D721Med (cell line): ENCODE data around the gene WHRN.

Source experiments
- DNase-seq: peaks from one replicate; pipeline ENCODE4 v3.0.0; 2011; ENCODE audit warnings: low spot score; ENCODE audit not compliant: insufficient read length
- FAIRE-seq: peaks from 2 replicates; lab custom pipeline; 2011; peaks lifted over from hg19 to GRCh38; lab: Jason Lieb, UNC
- CTCF ChIP-seq: IDR thresholded peaks from 2 replicates; pipeline ENCODE4 v1.5.1; 2012; ENCODE audit warnings: mild to moderate bottlenecking, control low read depth; ENCODE audit not compliant: insufficient read depth; ENCODE audit errors: missing control alignments

The WHRN gene

GRCh38 chr9:114366334-114367128, 138.7 kb downstream of the WHRN start:
- FAIRE-seq = no peak
- no peak for DNase-seq
- TF ChIP-seq CTCF = no peak

- FAIRE-seq = no peak
- no peak for DNase-seq
- TF ChIP-seq CTCF = no peak
These were observed 140.1 kb downstream of the WHRN start for GRCh38 chr9:114365194-114365593.

- FAIRE-seq (no peak), DNase-seq (no peak)
- TF ChIP-seq CTCF = no peak
These were observed 140.9 kb downstream of the WHRN start for GRCh38 chr9:114364134-114365041.

DNA sequence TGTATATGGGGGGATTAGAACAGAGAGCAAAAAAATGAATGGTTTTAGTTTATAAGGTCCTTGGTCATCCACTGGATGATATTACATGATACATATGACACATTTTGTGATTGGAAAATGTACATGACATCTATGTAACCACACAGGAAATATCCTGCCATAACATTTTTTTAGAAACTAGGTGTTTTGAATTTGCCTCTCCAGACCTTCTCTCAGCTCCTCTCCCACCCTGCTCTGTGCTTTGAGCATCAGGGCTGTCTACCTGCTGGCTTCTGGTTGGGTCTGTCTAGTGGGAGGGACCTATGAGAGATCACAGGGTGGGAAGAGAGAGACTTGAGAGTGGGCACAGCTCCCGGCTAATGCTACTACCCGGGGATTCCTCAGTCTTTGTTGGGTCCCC, 141.8 kb downstream of the WHRN start:
- no peak for DNase-seq
- no peak for TF ChIP-seq CTCF
- no peak for FAIRE-seq

- no peak for FAIRE-seq
- DNase-seq = no peak
- no peak for TF ChIP-seq CTCF
These were observed 142.9 kb downstream of the WHRN start for GRCh38 chr9:114362394-114362793.

DNA sequence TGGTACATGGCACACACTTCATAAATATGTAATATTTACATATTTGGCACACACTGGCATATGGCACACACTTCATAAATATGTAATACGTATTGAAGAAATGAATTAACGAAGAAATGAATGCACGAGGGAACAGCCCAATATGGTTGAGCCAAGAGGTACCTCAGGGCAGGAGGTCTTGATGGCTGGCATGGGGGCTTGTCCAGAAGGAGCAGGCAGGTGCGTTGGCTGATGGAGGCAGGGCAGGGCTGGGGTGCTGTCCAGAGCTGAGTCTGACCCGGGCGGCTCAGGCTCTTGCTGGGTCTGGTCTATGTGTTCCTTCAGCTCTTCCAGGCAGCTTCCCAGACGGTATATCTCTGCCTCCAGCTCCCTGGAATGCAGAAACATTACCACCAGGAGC, 143.7 kb downstream of the WHRN start:
- DNase-seq = no peak
- no peak for FAIRE-seq
- no peak for TF ChIP-seq CTCF
